ENCODE results near the gene AQP2.
"Not testable (repeated sequence)": the region's sequence is repeated elsewhere in the genome, so short reads cannot be mapped to it uniquely, and the experiment has no call there.

The AQP2 gene

GRCh38 chr12:49969651-49970429, 19.3 kb downstream of the AQP2 start:
- no peak for DNase-seq (ENCODE audit: low read depth)

- no peak for DNase-seq (ENCODE audit: low read depth)
Observed at GRCh38 chr12:49970658-49971057, 20.1 kb downstream of the AQP2 start.

GRCh38 chr12:49971141-49971540, 20.6 kb downstream of the AQP2 start:
- no peak for DNase-seq (ENCODE audit: low read depth)

DNA sequence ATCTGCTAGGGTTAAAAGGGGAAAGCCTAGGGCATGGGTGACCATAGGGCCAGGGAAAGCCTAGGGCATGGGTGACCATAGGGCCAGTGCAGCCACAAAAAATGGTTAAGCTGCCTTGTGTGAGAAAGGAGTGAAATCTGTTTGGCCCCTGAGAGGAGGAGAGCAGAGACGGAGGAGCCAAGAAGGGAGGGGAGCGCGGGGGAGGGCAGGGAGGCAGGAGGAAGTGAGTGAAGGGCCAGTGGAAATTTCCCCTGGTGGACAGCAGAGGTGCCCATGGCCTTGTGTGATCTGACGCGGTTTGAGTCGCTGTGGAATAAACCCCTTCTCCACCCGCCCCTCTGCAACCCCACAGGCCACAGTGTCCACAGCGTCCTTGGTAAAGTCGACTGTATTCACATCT, 21.6 kb downstream of the AQP2 start:
- no peak for DNase-seq (ENCODE audit: low read depth)

- no peak for DNase-seq (ENCODE audit: low read depth)
Observed at GRCh38 chr12:49972641-49973360, 22.3 kb downstream of the AQP2 start, which contains the start of gene AQP6. AQP6 (plus strand) TSS chr12:49972947; CDS start chr12:49973174, 227 bp downstream.

GRCh38 chr12:49973361-49973830, 22.9 kb downstream of the AQP2 start:
- DNase-seq (ENCODE audit: low read depth): no peak

DNA sequence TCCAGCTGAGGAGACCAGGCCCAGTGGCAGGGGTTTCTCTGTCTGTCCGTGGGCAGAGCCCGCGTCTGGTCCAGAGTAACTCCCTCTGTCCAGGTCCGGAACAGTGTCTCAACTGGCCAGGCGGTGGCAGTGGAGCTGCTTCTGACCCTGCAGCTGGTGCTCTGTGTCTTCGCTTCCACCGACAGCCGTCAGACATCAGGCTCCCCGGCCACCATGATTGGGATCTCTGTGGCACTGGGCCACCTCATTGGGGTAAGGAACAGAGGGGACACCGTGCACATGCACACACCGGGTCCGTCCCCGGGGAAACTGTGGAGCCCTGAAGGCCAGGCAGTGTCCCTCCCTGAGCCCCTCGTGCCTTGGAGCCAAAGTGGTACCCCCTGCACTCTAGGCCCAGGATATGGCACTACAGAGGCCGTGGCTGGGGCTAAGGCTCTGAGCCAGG, 23.7 kb downstream of the AQP2 start:
- peak; percentile 63 for DNase-seq (ENCODE audit: low read depth)

GRCh38 chr12:49974677-49975317, 24.3 kb downstream of the AQP2 start:
- DNase-seq (ENCODE audit: low read depth): no peak

- DNase-seq (ENCODE audit: low read depth): no peak
Observed at GRCh38 chr12:49975318-49975761, 24.8 kb downstream of the AQP2 start.

- DNase-seq (ENCODE audit: low read depth): no peak
Observed at GRCh38 chr12:49976557-49976956, 26.0 kb downstream of the AQP2 start.

- DNase-seq (ENCODE audit: low read depth): no peak
Observed at GRCh38 chr12:49978125-49978524, 27.6 kb downstream of the AQP2 start.

GRCh38 chr12:49979016-49979586, 28.6 kb downstream of the AQP2 start:
- no peak for DNase-seq (ENCODE audit: low read depth)

GRCh38 chr12:49979791-49980190, 29.3 kb downstream of the AQP2 start:
- no peak for DNase-seq (ENCODE audit: low read depth)

- no peak for DNase-seq (ENCODE audit: low read depth)
Observed at GRCh38 chr12:49980501-49981349, 30.2 kb downstream of the AQP2 start.

DNA sequence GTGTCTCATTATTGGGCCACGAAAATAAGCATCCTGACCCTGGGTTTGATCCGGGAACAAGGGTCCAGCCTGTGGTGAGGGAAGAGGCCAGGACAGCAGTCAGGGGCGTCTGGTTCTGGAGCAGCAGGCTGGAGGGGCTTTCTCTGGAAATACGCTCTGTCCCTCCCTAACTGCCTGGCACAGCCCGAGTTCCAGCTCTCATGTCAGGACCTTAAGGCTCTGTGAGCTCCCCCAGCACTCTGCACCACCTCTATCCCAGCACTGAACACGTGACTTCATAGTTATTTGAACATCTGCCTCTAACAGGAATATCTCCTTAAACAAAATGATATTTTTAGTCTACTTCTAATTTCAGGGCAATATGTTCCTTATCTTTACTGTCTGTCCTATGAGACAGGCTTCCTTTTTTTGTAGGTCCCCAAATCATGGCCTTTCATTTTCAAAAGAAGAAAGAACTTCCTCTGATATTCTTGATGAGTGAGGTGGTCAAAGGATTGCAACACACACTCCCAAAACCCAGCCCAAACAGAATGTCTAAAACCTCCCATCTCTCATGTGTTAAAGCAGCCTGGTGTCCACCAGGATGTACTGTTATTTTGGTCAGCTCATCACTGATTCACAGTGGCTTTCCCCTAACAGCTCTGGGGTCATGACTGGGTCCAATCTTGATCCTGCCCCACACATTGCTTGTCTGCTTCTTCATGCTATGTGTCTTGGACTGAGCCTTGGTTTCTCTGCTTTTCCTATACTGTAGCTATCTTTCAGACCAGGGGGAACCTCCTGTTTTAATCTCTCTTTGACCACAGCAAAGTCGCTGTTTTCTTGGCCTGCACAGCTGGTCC, 31.9 kb downstream of the AQP2 start:
- DNase-seq (ENCODE audit: low read depth): peak; percentile 58

GRCh38 chr12:49983892-49984291, 33.4 kb downstream of the AQP2 start:
- DNase-seq (ENCODE audit: low read depth): peak; percentile 91

DNA sequence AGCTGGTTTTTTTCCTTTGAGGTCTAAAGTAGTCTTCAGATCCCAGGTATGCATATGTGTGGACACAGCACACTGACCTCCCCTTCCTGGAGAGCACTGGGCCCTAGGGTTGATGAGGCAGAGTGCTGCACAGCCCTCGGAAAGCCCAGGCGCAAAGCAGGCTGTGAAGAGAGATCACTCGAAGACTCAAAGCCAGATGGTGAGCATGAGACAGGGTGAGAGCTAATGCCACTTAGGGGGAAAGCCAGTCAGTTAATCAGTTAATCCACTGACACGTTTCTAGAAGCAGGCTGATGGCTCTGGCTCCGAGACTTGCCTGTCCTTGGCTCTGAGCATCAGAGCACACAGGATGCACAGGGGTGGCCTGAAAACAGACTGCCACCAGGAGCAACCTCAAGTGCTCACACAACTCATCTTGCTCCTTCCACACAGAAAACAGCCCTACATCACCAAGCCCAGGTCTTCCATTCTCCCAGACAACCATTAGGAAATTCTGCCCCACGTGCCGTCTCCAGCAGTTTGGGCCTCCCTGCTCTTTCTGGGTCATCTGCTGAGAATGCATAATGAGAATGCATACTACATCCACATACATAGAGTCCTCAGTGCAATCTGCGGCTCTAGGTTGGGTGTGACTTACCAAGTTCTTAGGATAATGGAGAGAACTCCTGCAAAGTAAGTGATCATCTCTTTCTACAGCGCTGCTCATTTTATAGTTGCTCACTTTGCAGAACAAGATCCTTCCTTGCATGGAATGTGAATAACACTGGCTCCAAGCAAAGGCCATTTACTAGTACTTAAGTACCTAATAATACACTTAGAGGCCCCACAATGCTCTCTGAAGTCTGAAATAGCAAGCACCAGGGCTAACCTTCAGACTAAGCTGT, 34.2 kb downstream of the AQP2 start:
- DNase-seq (ENCODE audit: low read depth): peak; percentile 32

- DNase-seq (ENCODE audit: low read depth): peak; percentile 41
Observed at GRCh38 chr12:49985981-49986380, 35.4 kb downstream of the AQP2 start.

DNA sequence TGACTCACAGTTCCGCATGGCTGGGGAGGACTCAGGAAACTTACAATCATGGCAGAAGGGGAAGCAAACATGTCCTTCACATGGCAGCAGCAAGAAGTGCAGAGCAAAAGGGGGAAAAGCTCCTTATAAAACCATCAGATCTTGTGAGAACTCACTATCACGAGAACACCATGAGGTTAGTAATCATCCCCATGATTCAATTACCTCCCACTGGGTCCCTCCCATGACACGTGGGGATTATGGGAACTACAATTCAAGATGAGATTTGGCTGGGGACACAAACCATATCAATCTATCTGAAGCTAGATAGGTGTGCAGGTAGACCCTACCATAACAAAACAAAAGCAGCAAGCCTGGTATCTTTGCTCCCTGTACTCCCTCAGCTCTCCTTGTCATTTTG, 35.9 kb downstream of the AQP2 start:
- DNase-seq (ENCODE audit: low read depth): not testable (repeated sequence)

All from ELR (cell line).